Vagina (tissue), 2 donors: ENCODE data around the gene IRS2. TPM values are rescaled to one million over a fixed set of nuclear protein-coding genes. Genes with fewer than 3 reads are reported as not detected.

Experiments
- DNase-seq, 2 donors: peaks; one replicate each; pipeline ENCODE4 v3.0.0-alpha.2; 2017; ENCODE audit errors: extremely low spot score in 2 of 2
- H3K27ac ChIP-seq: fragments of 200-600 bp; sonication (generic); one replicate; pipeline ENCODE4 v1.5.1; 2019
- H3K27me3 ChIP-seq: fragments of 200-600 bp; sonication (generic); one replicate; pipeline ENCODE4 v1.5.1; 2019
- H3K36me3 ChIP-seq, 2 donors: fragments of 200-600 bp; sonication (generic); one replicate each; pipeline ENCODE4 v1.5.1; 2017 to 2019
- H3K4me1 ChIP-seq: fragments of 200-600 bp; sonication (generic); one replicate; pipeline ENCODE4 v1.5.1; 2019
- H3K4me3 ChIP-seq, 2 donors: fragments of 200-600 bp; sonication (generic); 1 replicate in 1 of 2; 2 replicates in 1 of 2; pipeline ENCODE4 v1.5.1; 2016 to 2019
- H3K9me3 ChIP-seq: fragments of 200-600 bp; sonication (generic); one replicate; pipeline ENCODE4 v1.5.1; 2019
- CTCF ChIP-seq, 3 experiments: fragments of 450-650 bp in 2 of 3; fragments of 200-600 bp in 1 of 3; sonication (generic) in 1 of 3; IDR thresholded peaks; one replicate each; pipeline ENCODE4 v1.5.1; 2017 to 2019; ENCODE audit warnings: antibody characterized with exemption in 3 of 3, mild to moderate bottlenecking in 2 of 3, moderate library complexity in 2 of 3
- POLR2A ChIP-seq, 2 donors: fragments of 450-650 bp; IDR thresholded peaks; one replicate each; pipeline ENCODE4 v1.6.1; 2017; ENCODE audit warnings: antibody characterized with exemption in 2 of 2, mild to moderate bottlenecking in 2 of 2, moderate library complexity in 2 of 2
- POLR2AphosphoS5 ChIP-seq, 2 donors: sonication (generic); formaldehyde crosslinking; IDR thresholded peaks; one replicate each; pipeline ENCODE4 v1.9.0; 2017; ENCODE audit warnings: antibody characterized with exemption in 2 of 2, mild to moderate bottlenecking in 2 of 2, low read depth in 1 of 2; ENCODE audit not compliant: insufficient read depth in 1 of 2
- intact Hi-C: fragments of 100-400 bp; cut with DNase I; formaldehyde crosslinking; loops from one replicate; pipeline ENCODE4 v1.15.1; 2023
- total RNA-seq: library from RNA; depleted of rRNA; stranded (reverse); fragments of >200 nt; gene quantifications from one replicate; pipeline ENCODE4 v1.2.3, GENCODE V29; 2016

Gene IRS2
- total RNA-seq, 1 donor from 2014 or later, result 25.0 TPM

- H3K27me3 ChIP-seq, result no peaks in the 10 kb centered on the region
- TF ChIP-seq CTCF (IDR thresholded peaks at IDR 0.05) (no peak), POLR2AphosphoS5 (IDR thresholded peaks at IDR 0.05; ENCODE audit: insufficient read depth in 1 of 2, low read depth in 1 of 2) (no peak), POLR2A (IDR thresholded peaks at IDR 0.05) (no peak)
- no peak for DNase-seq
- H3K4me1 ChIP-seq, result no peaks in the 10 kb centered on the region
- no peaks in the 10 kb centered on the region for H3K9me3 ChIP-seq
- no peaks in the 10 kb centered on the region for H3K36me3 ChIP-seq
- no peak overlapping the region for H3K27ac ChIP-seq
- no peak overlapping the region for H3K4me3 ChIP-seq
- intact Hi-C loops, result no loop called here
These were observed 29.9 kb upstream of the IRS2 start for GRCh38 chr13:109816112-109816807.

GRCh38 chr13:109815651-109816050 is 29.3 kb upstream of the IRS2 start:
- Histone ChIP-seq H3K4me1 (no peaks in the 10 kb centered on the region), H3K27me3 (no peaks in the 10 kb centered on the region), H3K9me3 (no peaks in the 10 kb centered on the region), H3K36me3 (no peaks in the 10 kb centered on the region), H3K4me3 (no peak overlapping the region), H3K27ac (no peak overlapping the region)
- no peak for DNase-seq
- intact Hi-C loops, result no loop called here
- TF ChIP-seq POLR2A (IDR thresholded peaks at IDR 0.05), result no peak
- TF ChIP-seq POLR2AphosphoS5 (IDR thresholded peaks at IDR 0.05; ENCODE audit: insufficient read depth in 1 of 2, low read depth in 1 of 2), result no peak

- Histone ChIP-seq H3K27ac (no peak overlapping the region), H3K27me3 (no peaks in the 10 kb centered on the region), H3K4me1 (no peaks in the 10 kb centered on the region), H3K9me3 (no peaks in the 10 kb centered on the region), H3K4me3 (no peak overlapping the region), H3K36me3 (no peaks in the 10 kb centered on the region)
- intact Hi-C loops, result no loop called here
- no peak for DNase-seq
- no peak for TF ChIP-seq POLR2A (IDR thresholded peaks at IDR 0.05)
- no peak for TF ChIP-seq POLR2AphosphoS5 (IDR thresholded peaks at IDR 0.05; ENCODE audit: insufficient read depth in 1 of 2, low read depth in 1 of 2)
- TF ChIP-seq CTCF (IDR thresholded peaks at IDR 0.05), result no peak
These were observed 27.3 kb upstream of the IRS2 start for GRCh38 chr13:109813663-109814062.

GRCh38 chr13:109812382-109812781 is 26.0 kb upstream of the IRS2 start:
- Histone ChIP-seq H3K27me3 (no peaks in the 10 kb centered on the region), H3K4me3 (no peak overlapping the region), H3K4me1 (no peaks in the 10 kb centered on the region), H3K36me3 (no peaks in the 10 kb centered on the region), H3K9me3 (no peaks in the 10 kb centered on the region), H3K27ac (no peak overlapping the region)
- TF ChIP-seq POLR2AphosphoS5 (IDR thresholded peaks at IDR 0.05; ENCODE audit: insufficient read depth in 1 of 2, low read depth in 1 of 2) (no peak), POLR2A (IDR thresholded peaks at IDR 0.05) (no peak), CTCF (IDR thresholded peaks at IDR 0.05) (no peak)
- intact Hi-C loops, result no loop called here
- no peak for DNase-seq

- Histone ChIP-seq H3K4me3 (no peak overlapping the region), H3K27me3 (no peaks in the 10 kb centered on the region), H3K9me3 (no peaks in the 10 kb centered on the region), H3K36me3 (no peaks in the 10 kb centered on the region), H3K4me1 (no peaks in the 10 kb centered on the region), H3K27ac (no peak overlapping the region)
- intact Hi-C loops, result no loop called here
- TF ChIP-seq POLR2AphosphoS5 (IDR thresholded peaks at IDR 0.05; ENCODE audit: insufficient read depth in 1 of 2, low read depth in 1 of 2) (no peak), POLR2A (IDR thresholded peaks at IDR 0.05) (no peak), CTCF (IDR thresholded peaks at IDR 0.05) (no peak)
- DNase-seq, result no peak
These were observed 24.6 kb upstream of the IRS2 start for GRCh38 chr13:109810761-109811510.
